Stimulated activated CD8-positive, alpha-beta memory T cell treated with anti-CD3 and anti-CD28 coated beads, Interleukin-4, amount 100 ng/mL, for 4 hours (primary cell): ENCODE data around the gene RAPGEF4.

Experiments
- DNase-seq, 2 donors: peaks; one replicate each; pipeline ENCODE4 v3.0.0-alpha.2; 2020; ENCODE audit warnings: low read depth in 2 of 2, low spot score in 1 of 2

RAPGEF4 gene

DNA sequence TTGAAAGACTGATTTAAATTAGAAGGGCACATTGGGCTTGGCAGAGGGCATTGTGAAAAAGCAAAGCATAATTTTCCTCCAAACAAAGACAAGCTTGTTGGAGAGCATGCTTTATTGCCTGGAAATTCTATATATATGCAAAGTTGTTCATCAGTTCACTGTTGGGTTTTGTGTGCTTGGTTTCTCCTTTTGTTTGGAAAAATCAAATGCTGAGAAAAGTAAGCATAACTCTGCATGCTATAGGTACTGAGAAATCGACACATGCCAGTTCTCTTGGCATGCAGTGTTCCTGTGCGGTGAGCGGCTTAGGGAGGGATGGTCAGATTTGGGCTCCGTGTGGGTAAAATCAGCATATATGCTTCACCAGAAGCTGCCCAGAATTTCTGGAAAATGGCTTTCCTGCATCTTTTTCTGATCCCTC lies 161.0 kb downstream of the RAPGEF4 start:
- DNase-seq, result no peak

DNA sequence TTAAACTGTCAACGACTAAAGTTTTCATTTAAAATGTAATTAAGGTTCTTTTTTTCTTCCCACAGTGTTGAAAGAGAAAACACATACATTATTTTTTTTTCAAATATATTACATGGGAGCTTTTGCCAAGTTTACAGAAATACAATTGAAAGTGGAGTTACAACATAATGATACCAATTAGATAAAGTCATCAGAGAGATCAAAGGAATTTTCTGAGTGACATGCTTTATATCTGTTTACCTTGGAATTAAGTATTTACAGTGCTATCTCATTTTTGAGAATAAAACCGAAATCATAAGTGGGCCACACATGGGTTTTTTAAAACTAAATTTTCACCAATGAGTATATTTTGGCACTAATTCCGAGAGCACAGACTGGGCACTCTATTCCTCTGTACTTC lies 165.2 kb downstream of the RAPGEF4 start:
- no peak for DNase-seq

DNA sequence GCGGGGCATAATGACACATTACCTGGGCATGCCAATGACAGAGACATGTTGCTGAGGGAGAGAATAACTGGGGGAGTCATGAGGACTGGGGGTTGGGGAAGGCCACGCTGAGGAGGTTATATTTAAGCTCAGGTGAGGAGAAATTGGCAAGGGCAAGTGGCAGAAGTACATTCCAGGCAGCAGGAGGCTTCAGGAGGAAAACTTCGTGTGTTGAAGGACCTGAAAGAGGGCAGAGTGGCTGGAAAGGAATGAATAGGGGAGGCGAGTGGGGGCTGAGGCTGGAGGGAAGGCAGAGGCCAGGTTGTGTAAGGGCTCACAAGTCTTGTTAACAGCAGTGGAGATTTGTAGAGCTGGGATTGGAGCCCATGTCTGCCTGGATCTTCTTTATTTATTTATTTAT lies 166.3 kb downstream of the RAPGEF4 start:
- DNase-seq, result no peak

DNA sequence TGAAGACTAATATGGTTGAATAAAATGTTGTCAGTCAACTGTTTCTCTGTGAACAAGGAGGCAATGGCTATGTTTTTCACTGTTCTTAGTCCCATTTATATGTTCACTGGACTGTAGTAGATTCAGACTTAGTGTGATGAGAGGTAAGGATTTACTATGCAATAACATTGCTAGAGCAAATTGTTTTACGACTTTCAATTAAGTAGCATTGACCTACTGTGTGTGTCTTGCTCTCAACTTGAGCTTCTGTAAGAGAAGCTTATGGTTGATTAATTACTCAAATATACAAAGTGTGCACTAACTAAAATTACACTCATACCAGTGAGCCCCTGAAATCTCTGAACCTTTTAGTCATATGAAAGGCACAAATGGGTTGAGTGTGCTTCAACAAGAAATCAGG lies 168.6 kb downstream of the RAPGEF4 start:
- DNase-seq, result no peak

DNA sequence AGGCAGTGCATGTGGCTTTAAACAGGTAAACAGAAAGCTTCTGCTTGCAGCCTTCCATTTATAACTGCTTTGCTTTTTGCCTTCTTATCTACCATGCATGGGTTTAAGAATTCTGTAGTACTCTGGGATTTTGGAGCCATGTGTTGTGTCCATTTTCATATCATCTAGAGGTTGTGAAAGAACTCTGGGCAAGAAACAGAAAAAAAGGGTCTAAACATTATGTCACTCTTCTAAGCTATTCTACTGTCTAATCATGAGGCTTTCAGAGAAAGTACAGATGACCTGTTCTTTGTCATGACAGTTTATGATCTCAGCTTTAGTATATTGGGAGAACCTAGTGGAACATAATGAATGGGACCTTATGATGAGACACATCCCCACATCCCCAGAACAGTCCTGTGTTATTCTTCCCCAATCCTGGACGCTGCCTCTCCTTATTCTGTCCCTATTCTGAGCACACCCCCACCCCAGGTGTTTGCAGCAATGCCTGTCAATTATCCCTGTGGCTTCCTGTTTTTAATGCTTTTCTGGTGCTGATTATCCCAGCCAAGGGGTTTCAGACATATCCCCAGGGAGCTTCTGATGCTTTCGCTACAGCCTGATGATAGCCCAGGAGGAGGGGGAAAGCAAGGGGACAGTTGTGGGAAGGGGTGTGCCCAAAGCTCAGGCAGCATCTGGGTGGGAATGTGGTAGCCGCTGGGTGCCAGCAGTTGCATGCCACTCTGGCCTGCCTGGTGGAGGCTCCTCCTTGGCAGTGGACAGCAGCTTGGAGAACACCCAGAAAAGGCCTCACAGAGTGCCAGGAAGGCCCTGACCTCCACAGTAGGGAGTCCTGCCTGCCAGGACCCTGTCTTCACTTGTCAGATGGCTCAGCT lies 170.5 kb downstream of the RAPGEF4 start:
- no peak for DNase-seq

DNA sequence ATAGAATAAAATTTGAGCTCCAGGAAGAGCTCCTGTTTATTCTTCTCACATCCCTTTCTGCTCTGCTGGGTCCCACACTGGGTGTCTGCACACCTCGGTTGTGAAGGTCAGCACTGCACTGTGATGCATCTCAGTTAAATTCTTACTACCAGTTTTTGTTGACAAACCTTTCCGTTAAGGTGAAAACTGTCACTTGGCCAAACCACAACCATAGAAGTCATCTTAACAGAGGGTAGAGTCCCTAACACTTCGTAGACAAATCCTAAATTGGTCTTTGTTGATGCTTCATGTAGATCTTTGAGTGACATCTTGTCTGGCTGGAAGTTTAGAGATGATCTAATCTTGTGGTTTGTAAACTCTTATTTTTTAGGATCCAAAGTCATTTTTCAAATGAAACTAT lies 172.6 kb downstream of the RAPGEF4 start:
- no peak for DNase-seq

DNA sequence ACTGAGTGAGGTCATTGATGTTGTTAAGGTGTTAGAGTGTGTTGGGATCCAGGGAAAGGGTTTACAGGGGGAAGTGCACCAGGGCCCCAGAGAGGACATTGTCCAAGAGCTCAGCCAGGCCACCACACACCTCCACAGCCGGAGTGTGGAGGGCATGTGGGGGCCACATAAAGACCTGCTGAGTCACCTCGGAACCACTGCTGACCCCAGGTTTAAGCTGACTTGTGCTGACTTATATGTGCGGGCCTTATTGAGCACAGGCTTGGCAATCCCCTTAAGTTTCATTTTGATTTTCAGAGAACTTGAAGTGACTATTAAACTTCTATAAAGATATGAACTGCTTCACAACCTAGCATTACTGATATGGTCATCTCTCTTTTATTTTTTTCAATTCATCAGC lies 173.8 kb downstream of the RAPGEF4 start:
- DNase-seq, result no peak

DNA sequence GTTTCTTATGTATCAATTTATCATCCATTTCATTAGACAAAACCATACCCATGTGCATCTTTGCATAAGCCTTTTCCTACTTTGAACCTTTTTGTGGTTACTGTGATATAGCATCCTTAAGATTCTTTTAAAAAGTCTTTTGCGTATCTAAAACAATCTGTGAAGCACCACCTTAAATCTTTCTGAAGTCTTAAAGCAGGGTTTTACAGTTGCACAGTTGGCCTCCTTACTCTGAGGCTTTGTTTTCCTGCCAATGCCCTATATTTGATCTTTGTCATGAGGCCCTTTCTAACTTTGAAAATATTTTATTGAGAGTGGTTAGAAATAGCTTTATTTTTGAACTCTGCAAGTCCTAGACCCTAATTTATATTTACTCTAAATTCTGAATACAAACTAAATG lies 176.6 kb downstream of the RAPGEF4 start:
- DNase-seq, result no peak

DNA sequence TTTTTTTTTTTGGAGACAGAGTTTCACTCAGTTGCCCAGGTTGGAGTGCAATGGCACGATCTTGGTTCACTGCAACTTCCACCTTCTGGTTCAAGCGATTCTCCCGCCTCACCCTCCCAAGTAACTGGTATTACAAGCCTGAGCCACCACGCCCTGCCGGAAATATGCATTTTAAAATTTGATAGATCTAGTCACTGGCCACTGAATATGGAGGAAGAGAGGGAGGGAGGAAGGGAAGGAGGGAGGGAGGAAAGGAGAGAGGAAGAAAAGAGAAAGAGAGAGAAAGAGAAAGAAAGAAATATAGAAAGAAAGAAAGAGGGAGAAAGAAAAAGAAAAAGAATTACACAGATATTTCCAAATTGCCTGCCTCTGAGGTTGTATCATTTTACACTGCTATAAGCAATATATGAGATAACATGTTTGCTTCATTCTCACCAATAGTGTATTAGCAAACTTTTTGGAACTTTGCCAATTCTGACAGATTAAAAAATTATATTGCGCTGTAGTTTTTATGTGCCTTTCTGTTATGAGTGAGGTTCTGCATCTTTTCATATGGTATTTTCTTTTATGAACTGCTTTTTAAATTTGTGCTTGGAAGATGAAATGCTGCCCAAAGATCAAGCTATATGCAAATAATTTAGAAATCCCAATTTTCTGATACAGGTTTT lies 178.8 kb downstream of the RAPGEF4 start:
- no peak for DNase-seq

DNA sequence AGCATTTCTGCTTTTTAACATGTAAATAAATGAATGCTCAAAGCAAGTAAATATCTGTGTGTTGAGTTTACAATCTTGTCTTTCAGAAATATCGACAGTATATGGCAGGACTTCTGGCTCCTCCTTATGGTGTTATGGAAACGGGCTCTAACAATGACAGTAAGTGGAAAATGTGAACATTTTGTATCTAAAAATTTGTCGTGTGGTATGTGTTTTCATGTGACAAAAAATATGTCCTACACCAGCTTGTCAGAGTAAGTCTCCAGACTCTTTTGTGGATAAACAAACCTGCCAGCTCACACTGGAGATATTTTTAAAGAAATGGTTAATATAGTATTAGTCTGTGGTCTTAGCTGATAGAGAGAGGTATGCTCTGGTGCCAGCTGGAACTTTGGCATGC lies 182.1 kb downstream of the RAPGEF4 start:
- no peak for DNase-seq

DNA sequence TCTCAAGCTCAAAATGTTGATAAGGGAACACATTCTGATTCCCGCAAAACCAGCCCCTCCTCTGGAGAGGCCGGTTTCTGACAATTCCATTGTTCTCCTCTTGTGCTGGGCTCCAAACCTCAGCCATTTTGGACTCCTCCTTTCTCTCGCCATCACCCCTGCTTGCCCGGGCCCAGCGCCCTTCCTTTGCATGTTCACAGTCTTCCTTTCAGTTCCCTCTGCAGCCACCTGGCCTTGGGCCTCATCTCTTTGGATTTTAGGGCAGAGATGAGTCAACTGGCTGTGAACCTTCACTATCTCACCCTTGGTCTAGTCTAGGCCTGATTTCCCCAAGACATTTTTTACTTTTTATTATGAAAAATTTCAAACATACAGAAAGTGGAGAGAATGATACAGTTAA lies 184.1 kb downstream of the RAPGEF4 start:
- no peak for DNase-seq

DNA sequence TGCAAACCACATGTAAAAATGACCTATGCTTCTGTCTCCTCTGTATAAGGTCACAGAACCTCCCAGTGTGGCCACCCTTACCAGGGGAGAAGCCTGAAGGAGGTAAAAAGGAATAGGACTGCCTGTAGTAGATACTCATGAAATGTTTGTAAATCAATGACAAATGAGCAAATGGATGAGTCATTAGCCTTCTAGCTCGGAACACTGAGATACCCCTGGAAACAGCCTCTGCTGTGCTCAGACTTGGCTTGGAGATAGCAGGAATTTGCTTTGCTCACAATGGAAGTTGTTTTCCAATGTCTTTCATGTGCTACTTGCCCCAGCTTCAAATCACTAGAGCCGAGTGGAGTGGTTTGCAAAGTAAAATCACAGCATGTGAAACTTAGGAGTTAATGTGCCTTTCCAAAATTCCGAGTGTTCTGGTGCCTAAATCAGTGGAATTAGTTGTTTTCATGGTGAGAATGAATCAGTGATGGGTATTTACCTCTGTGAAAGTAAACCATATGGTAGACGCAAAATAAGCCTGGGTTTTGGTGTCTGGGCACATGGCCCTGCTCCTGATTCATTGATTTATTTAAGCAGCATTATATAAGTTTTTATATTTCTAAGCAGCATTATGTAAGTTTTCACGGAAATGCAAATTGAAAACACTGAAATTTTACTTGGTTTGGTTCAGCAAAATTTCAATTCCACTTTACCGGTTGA lies 186.0 kb downstream of the RAPGEF4 start:
- DNase-seq, result no peak

DNA sequence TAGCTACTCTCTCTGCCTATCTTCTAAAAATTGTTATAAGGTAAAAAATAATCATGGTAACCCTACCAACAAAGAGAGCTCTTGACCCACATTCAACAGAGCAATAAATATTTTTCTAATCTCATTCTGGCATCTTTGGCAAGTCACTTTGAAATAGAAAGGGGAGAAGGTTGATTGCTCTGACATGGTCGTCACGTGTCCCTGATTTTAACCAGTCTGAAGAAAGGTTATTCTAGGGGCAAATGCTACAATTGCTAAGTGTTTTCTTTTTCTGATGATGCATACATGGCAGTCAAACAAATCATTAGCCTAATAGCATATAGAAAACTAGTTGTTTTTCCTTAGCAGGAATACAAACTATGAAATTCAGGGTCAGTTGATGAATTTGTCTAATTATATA lies 186.7 kb downstream of the RAPGEF4 start:
- DNase-seq, result no peak

DNA sequence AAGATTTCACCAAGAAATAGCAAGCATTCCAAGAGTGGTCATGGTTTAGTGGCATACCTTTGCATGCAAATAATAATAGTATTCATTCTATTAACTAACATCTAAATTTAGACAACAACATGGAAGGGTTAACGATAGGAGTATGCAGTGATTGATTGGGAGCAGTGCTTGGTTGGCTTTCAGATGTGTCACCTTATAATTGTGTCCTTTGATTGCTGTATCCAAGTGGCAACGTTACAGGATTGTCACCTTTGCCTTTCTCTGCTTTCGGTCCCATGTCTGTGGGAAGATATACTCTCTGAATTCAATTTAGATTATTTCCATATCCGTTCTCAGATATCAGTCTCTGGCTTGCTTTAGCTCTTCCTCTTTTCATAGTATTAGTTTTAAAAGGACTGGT lies 187.2 kb downstream of the RAPGEF4 start:
- no peak for DNase-seq

DNA sequence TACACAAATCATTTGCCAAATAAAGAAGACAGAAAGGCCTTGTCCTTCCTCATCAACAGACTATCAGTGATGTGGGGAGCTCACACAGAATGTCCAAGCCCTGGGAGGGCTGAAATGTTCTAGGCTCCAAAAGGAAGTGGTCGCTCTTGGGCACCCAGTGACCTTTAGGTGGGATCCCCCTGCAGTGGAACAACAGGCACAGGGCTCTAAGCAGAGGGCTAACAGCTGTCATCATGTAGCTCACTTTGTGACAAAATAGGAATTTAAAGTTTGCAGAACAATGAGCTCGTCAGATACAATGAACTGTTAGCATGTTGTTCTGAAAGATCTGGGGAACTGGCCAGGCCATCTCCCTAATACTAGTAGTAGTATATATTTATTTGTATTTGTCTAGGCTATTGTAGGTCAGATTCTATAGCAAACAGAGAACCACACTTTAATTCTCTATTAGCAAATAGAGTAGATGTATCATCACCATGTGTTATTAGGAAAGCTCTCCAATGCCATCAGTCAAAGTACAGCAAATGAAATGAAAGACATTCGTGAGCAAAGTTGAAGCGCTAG lies 188.5 kb downstream of the RAPGEF4 start:
- no peak for DNase-seq

DNA sequence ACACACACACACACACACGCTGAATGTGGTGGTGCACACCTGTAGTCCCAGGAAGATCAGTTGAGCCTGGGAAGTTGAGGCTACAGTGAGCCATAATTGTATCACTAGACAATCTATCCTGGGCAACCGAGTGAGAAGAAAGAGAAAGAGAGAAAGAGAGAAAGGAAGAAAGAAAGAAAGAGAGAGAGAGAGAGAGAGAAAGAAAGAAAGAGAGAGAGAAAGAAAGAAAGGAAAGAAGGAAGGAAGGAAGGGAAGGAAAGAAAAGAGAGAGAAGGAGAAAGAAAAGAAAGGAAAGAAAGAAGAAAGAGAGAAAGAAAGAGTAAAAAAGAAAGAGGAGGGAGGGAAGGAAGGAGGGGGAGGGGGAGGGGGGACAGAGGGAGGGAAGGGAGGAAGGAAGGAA lies 190.0 kb downstream of the RAPGEF4 start:
- DNase-seq, result no peak

DNA sequence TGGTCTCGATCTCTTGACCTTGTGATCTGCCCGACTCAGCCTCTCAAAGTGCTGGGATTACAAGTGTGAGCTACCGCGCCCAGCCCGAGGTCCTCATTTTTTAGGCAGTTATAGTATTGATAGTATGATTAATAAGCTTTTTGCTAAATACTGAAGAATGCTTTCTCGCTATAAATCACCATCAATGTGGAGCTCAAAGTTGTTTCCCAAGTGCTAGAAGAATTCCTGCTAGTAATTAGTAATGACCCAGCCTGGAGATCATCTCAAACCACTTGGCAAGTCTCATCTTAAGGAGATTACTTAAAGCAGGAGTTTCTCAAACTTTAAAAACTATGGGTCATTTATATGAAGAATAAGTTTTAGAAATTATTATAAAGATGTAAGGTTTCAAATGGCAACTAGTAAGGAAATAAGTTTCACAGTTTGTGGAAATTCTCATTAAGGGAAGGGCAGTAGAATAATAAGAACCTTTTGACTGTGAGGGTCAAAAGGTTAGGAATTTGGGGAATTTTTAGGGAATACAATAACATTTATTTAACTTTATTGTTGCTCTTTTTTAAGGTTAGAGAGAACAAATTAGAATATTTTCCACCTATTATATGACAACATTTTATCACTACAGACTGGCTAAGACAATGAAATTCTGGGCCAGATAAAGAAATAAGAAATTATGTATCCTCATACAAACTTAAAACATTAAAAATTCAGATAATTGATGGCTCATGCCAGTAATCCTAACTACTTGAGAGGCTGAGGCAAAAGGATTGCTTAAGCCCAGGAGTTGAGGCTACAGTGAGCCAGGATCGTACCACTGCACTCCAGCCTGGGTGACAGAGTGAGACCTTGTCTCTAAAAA lies 191.4 kb downstream of the RAPGEF4 start:
- no peak for DNase-seq

DNA sequence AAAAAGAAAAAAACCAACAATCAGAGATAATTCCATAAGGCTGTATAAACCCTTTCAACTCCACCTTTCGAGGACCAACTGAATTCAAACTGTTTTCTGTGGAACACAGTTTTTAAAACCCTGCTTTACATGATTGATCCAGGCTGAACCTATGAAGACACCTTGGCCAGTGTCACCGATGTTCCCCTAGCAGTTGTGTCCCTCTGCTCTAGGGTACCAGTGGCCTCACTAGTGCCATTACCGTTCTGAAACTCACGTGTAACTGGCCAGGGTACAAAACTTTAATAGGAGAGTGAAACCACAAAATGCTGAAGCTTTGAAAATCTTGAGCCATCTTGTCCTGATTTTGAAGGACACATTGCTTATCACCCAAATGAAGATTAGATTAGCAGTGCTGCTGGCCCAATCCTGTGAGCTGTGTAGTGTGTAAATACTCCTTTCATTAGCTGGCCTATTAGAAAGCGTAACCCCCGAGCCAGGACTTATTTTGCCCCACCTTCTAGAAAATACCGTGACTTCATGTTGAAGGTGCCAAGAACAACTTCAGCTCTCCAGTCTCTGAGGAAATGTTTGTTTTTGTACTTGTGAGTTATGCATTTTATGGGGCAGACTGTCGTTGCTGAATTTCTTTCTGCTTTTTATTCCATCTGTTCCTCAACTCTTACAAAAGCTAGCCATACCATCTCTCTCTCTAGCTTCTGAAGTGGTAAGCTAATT lies 192.2 kb downstream of the RAPGEF4 start:
- no peak for DNase-seq

DNA sequence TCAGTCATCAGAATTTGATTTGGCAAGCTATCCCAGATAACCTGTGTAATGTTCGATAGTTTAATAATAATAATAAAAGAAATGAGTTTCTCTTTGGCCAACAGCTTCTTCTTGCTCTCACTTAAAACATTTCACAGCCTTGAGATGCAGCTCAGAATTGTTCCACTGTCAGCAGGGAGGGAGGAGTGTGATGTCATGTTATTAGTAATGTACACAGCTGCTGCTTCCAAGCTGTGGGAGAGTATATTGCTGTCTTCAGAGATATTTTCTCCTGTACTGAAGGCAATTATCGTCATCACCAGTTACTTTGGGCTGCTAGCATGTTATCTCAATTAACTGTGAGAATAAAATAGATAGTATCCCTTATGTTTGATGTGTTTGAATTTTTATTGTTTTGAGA lies 193.1 kb downstream of the RAPGEF4 start:
- DNase-seq, result no peak

DNA sequence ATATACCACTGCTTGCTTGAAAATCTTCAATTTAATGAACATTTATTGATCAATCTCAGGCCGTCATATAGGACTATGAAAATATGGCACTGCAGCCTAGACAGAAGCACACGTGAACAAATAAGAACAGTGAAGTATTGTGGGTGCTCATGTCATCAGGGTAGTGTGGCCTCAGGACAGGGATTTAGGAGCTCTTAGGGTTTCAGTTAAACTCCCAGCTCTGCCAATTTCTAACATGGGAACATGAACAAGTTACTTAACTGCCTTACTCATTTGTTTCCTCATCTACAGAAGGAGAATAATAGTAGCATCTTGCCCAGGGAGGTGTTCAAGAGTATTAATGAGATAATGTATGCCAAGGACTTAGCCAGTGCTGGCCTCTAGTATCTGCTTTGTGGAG lies 194.0 kb downstream of the RAPGEF4 start:
- DNase-seq, result no peak
